Right ventricle myocardium superior (tissue), 1 donor: ENCODE results near the gene NBAS. TPM values are rescaled to one million over a fixed set of nuclear protein-coding genes. Genes with fewer than 3 reads are reported as not detected.
"Not testable (repeated sequence)": the region's sequence is repeated elsewhere in the genome, so short reads cannot be mapped to it uniquely, and the experiment has no call there.

Experiments
- ATAC-seq: fragments of 200-7000 bp; cut with Tn5 transposase; one replicate; pipeline ENCODE4 v1.9.1; 2020; ENCODE audit warnings: mild to moderate bottlenecking; ENCODE audit not compliant: poor library complexity
- DNase-seq: peaks from one replicate; pipeline ENCODE4 v3.0.0-alpha.2; 2020
- intact Hi-C: fragments of 100-400 bp; cut with DNase I; formaldehyde crosslinking; loops from one replicate; pipeline ENCODE4 v1.11.2; 2022
- total RNA-seq: library from RNA; stranded (reverse); fragmentation: NEBNext Ultra II Directional; extraction: Animal tissue kit (Norgen Biotek cat#: 25700); gene quantifications from one replicate; pipeline ENCODE4 v1.2.1, GENCODE V29; 2021
- donor health status: DM: no; HTN: yes; CAD: no; lungs with severe emphysema.

The NBAS gene
- total RNA-seq, 1 donor from 2014 or later: 60.7 TPM

GRCh38 chr2:15271276-15271675, 289.9 kb downstream of the NBAS start:
- no peak for ATAC-seq
- no peak for DNase-seq
- intact Hi-C loops: no loop called here

- ATAC-seq: no peak
- no peak for DNase-seq
- intact Hi-C loops: no loop called here
Measured at GRCh38 chr2:15269043-15269442, 292.1 kb downstream of the NBAS start.

GRCh38 chr2:15265889-15266288, 295.2 kb downstream of the NBAS start:
- intact Hi-C loops: no loop called here
- DNase-seq (no peak), ATAC-seq (no peak)

- intact Hi-C loops: no loop called here
- no peak for DNase-seq
- ATAC-seq: no peak
Measured at GRCh38 chr2:15263976-15264685, 297.0 kb downstream of the NBAS start.

GRCh38 chr2:15262792-15263191, 298.3 kb downstream of the NBAS start:
- intact Hi-C loops: no loop called here
- ATAC-seq (no peak), DNase-seq (no peak)

- DNase-seq (no peak), ATAC-seq (no peak)
- intact Hi-C loops: no loop called here
Measured at GRCh38 chr2:15260835-15261234, 300.3 kb downstream of the NBAS start.

GRCh38 chr2:15260196-15260595, 300.9 kb downstream of the NBAS start:
- no peak for ATAC-seq
- intact Hi-C loops: no loop called here
- no peak for DNase-seq

- no peak for DNase-seq
- ATAC-seq: no peak
- intact Hi-C loops: no loop called here
Measured at GRCh38 chr2:15259356-15259756, 301.8 kb downstream of the NBAS start.

- intact Hi-C loops, ATAC-seq, DNase-seq: not testable (repeated sequence)
Measured at GRCh38 chr2:15258385-15258784, 302.7 kb downstream of the NBAS start.

- no peak for ATAC-seq
- DNase-seq: no peak
- intact Hi-C loops: no loop called here
Measured at GRCh38 chr2:15253835-15254286, 307.3 kb downstream of the NBAS start.

GRCh38 chr2:15253247-15253646, 307.9 kb downstream of the NBAS start:
- intact Hi-C loops: no loop called here
- DNase-seq: no peak

GRCh38 chr2:15251753-15252152, 309.4 kb downstream of the NBAS start:
- DNase-seq (no peak), ATAC-seq (no peak)
- intact Hi-C loops: no loop called here

More at GRCh38 chr2:15253247-15253646, 307.9 kb downstream of the NBAS start:
- no peak for ATAC-seq

- ATAC-seq, intact Hi-C loops, DNase-seq: not testable (repeated sequence)
Measured at GRCh38 chr2:15250946-15251345, 310.2 kb downstream of the NBAS start.

- ATAC-seq: no peak
- no peak for DNase-seq
- intact Hi-C loops: no loop called here
Measured at GRCh38 chr2:15246870-15247269, 314.3 kb downstream of the NBAS start.

GRCh38 chr2:15243762-15244161, 317.4 kb downstream of the NBAS start:
- no peak for DNase-seq
- no peak for ATAC-seq
- intact Hi-C loops: no loop called here

GRCh38 chr2:15242936-15243461, 318.1 kb downstream of the NBAS start:
- DNase-seq (no peak), ATAC-seq (no peak)
- intact Hi-C loops: no loop called here

- intact Hi-C loops: no loop called here
- ATAC-seq (no peak), DNase-seq (no peak)
Measured at GRCh38 chr2:15241929-15242328, 319.2 kb downstream of the NBAS start.

- intact Hi-C loops: no loop called here
- ATAC-seq (no peak), DNase-seq (no peak)
Measured at GRCh38 chr2:15241201-15241600, 319.9 kb downstream of the NBAS start.

- ATAC-seq (no peak), DNase-seq (no peak)
- intact Hi-C loops: no loop called here
Measured at GRCh38 chr2:15238028-15238427, 323.1 kb downstream of the NBAS start.

GRCh38 chr2:15230599-15231192, 330.4 kb downstream of the NBAS start:
- ATAC-seq (no peak), DNase-seq (no peak)

More at GRCh38 chr2:15230599-15231192, 330.4 kb downstream of the NBAS start:
- intact Hi-C loops: no loop called here
